ENCODE measurements around the gene AGO4. TPM values are rescaled to one million over a fixed set of nuclear protein-coding genes. Genes with fewer than 3 reads are reported as not detected.

Gene AGO4
- polyA plus RNA-seq, 1 donor: 19.9 TPM

DNA sequence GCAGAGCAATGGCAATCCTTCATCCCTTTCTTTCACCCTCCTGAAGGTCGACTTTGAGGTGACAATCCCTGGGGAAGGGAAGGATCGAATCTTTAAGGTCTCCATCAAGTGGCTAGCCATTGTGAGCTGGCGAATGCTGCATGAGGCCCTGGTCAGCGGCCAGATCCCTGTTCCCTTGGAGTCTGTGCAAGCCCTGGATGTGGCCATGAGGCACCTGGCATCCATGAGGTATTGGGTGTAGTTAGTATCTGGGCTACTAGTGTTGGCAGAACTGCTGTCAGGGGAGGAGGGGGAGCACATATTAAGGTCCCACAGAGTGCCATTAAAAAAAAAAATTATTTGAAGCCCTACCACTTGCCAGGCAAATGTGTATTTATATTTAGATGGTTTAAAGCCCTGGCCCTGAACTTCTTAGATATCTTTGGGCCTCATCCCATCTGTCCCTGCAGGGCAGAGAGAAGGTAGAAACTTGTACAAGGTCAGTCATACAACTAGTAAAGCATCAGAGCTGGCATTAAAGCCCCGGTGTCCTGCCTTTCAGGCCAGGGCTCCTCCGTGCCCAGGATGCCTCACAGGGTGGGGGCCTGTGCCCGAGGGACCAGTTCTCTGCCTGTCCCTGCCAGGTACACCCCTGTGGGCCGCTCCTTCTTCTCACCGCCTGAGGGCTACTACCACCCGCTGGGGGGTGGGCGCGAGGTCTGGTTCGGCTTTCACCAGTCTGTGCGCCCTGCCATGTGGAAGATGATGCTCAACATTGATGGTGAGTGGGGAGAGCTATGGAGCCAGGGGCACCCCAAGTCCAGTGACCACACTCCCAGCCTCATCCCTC, 85.4 kb downstream of the AGO4 start:
- WGBS (ENCODE audit: insufficient coverage, low lambda C conversion rate): no CpG with 5 or more reads among the region's 14 CpGs
- Histone ChIP-seq H3K4me3 (ENCODE audit: low read length) (no peak overlapping the region), H3K9me3 (ENCODE audit: control insufficient read depth, low read depth, low read length) (no peaks in the 10 kb centered on the region), H3K27me3 (ENCODE audit: control insufficient read depth, insufficient read depth, low read length) (no peaks in the 10 kb centered on the region), H3K36me3 (ENCODE audit: control insufficient read depth, insufficient read depth, low read length) (peaks cover 63% of the 10 kb centered on the region), H3K27ac (ENCODE audit: low read length) (no peak overlapping the region), H3K4me1 (ENCODE audit: control insufficient read depth, insufficient read depth, low read length) (peaks cover 3% of the 10 kb centered on the region)
- no peak for DNase-seq

DNA sequence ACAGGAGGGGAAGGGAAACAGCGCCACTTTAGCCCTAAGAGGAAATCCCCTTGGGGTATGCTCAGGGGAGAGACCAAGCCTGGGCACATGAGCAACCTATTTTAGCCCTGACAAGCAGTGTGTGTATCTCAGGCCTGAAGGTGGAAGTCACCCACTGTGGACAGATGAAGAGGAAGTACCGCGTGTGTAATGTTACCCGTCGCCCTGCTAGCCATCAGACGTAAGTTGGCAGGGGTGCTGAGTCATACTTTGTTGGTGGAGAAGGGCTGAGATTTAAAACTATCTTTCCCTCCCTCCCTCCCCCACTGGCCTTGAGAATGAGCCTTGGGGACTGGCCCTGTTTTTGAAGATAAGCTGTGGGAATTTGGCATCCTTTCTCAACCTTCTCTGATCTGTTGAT, 86.4 kb downstream of the AGO4 start:
- Histone ChIP-seq H3K27me3 (ENCODE audit: control insufficient read depth, insufficient read depth, low read length) (no peaks in the 10 kb centered on the region), H3K4me1 (ENCODE audit: control insufficient read depth, insufficient read depth, low read length) (no peaks in the 10 kb centered on the region), H3K4me3 (ENCODE audit: low read length) (no peak overlapping the region), H3K9me3 (ENCODE audit: control insufficient read depth, low read depth, low read length) (no peaks in the 10 kb centered on the region), H3K27ac (ENCODE audit: low read length) (no peak overlapping the region), H3K36me3 (ENCODE audit: control insufficient read depth, insufficient read depth, low read length) (peaks cover 63% of the 10 kb centered on the region)
- no CpG with 5 or more reads among the region's 6 CpGs for WGBS (ENCODE audit: insufficient coverage, low lambda C conversion rate)
- DNase-seq: no peak

DNA sequence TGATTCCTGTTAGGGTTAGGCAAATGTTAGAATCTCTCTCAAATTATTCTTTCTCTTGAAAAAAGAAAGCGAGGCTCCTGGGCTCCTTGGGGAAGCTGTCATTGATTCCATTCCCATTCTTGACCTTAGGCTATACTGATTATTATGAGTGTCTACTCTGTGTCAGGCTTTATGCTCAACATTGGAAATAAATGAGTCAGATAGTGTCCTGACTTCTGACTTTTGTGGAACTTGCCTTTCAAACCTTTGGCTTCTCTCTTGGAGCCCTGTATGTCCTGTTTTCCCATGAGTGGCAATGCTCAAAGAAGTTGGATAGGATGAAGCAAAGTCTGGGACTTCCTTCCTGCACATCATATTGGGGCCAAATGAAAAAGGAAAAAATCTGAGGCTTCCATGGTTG, 86.8 kb downstream of the AGO4 start:
- DNase-seq: no peak
- no peak overlapping the region for H3K27ac ChIP-seq (ENCODE audit: low read length)
- H3K27me3 ChIP-seq (ENCODE audit: control insufficient read depth, insufficient read depth, low read length): no peaks in the 10 kb centered on the region
- WGBS (ENCODE audit: insufficient coverage, low lambda C conversion rate): no CpG with 5 or more reads among the region's 1 CpG
- peaks cover 64% of the 10 kb centered on the region for H3K36me3 ChIP-seq (ENCODE audit: control insufficient read depth, insufficient read depth, low read length)
- no peaks in the 10 kb centered on the region for H3K4me1 ChIP-seq (ENCODE audit: control insufficient read depth, insufficient read depth, low read length)
- H3K4me3 ChIP-seq (ENCODE audit: low read length): no peak overlapping the region
- H3K9me3 ChIP-seq (ENCODE audit: control insufficient read depth, low read depth, low read length): no peaks in the 10 kb centered on the region

DNA sequence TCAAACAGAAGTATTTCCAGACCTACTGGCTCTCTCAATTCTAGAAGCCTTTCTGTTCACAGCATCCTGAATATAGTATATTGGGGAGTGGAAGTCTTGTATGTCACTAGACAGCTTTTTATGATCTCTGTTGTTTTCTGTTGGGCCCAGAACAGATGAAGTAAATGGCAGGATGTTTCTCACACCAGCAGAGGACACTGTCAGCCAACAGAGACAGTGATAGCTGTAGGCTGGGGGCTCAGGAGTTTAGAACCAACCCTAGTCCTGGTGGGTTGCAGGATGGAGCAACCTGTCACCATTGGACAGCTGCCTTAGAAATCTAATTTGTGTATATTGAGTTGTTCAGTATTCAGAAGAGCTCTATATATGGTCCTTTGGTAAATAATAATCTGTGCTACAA, 92.1 kb downstream of the AGO4 start:
- no peak for DNase-seq
- H3K27ac ChIP-seq (ENCODE audit: low read length): no peak overlapping the region
- peaks cover 49% of the 10 kb centered on the region for H3K36me3 ChIP-seq (ENCODE audit: control insufficient read depth, insufficient read depth, low read length)
- no peaks in the 10 kb centered on the region for H3K4me1 ChIP-seq (ENCODE audit: control insufficient read depth, insufficient read depth, low read length)
- no peaks in the 10 kb centered on the region for H3K9me3 ChIP-seq (ENCODE audit: control insufficient read depth, low read depth, low read length)
- H3K27me3 ChIP-seq (ENCODE audit: control insufficient read depth, insufficient read depth, low read length): no peaks in the 10 kb centered on the region
- no peak overlapping the region for H3K4me3 ChIP-seq (ENCODE audit: low read length)

DNA sequence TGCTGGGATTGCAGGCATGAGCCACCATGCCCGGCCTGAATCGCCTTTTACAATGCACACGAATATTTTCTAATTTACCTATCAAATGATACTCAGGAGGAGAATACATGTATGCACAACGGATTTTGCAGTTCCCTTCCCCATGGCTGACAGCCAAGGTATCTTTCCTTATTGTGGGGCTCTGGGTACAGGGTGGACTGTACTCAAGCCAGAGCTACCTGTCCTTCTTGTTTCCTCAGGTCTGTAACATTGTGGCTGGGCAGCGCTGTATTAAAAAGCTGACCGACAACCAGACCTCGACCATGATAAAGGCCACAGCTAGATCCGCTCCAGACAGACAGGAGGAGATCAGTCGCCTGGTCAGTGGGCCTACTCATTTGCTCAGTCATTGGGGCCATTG, 93.4 kb downstream of the AGO4 start:
- WGBS (ENCODE audit: insufficient coverage, low lambda C conversion rate): no CpG with 5 or more reads among the region's 9 CpGs
- no peaks in the 10 kb centered on the region for H3K4me1 ChIP-seq (ENCODE audit: control insufficient read depth, insufficient read depth, low read length)
- no peak overlapping the region for H3K4me3 ChIP-seq (ENCODE audit: low read length)
- no peak overlapping the region for H3K27ac ChIP-seq (ENCODE audit: low read length)
- DNase-seq: no peak
- peaks cover 46% of the 10 kb centered on the region for H3K36me3 ChIP-seq (ENCODE audit: control insufficient read depth, insufficient read depth, low read length)
- no peaks in the 10 kb centered on the region for H3K27me3 ChIP-seq (ENCODE audit: control insufficient read depth, insufficient read depth, low read length)
- H3K9me3 ChIP-seq (ENCODE audit: control insufficient read depth, low read depth, low read length): no peaks in the 10 kb centered on the region

DNA sequence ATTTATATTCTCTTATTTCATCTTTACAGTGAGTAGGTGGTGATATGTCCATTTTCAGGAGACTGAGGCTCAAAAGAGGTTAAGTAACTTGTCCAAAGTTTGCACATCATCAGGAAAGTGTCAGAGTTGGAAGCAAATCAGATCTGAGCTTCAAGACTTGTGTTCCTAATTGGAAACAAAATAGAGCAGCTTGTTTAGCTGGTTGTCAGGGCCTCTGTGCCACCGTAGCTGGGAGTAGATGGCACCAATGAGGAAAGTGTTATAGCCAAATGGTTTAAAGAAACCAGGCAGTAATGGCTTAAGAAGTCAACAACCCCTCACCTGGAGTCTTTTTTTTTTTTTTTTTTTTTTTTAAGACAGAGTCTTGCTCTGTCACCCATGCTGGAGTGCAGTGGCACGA, 94.9 kb downstream of the AGO4 start:
- no peaks in the 10 kb centered on the region for H3K9me3 ChIP-seq (ENCODE audit: control insufficient read depth, low read depth, low read length)
- no peak overlapping the region for H3K4me3 ChIP-seq (ENCODE audit: low read length)
- peaks cover 50% of the 10 kb centered on the region for H3K36me3 ChIP-seq (ENCODE audit: control insufficient read depth, insufficient read depth, low read length)
- H3K27me3 ChIP-seq (ENCODE audit: control insufficient read depth, insufficient read depth, low read length): no peaks in the 10 kb centered on the region
- no CpG with 5 or more reads among the region's 2 CpGs for WGBS (ENCODE audit: insufficient coverage, low lambda C conversion rate)
- DNase-seq: no peak
- H3K27ac ChIP-seq (ENCODE audit: low read length): no peak overlapping the region
- H3K4me1 ChIP-seq (ENCODE audit: control insufficient read depth, insufficient read depth, low read length): no peaks in the 10 kb centered on the region

Other genes with a start within 250 kb of the AGO4 start
- 1.9 TPM for gene TFAP2E, start 234.7 kb upstream of the AGO4 start, polyA plus RNA-seq
- 59.1 TPM for gene PSMB2, start 166.5 kb upstream of the AGO4 start, polyA plus RNA-seq
- gene C1orf216, start 89.1 kb upstream of the AGO4 start, polyA plus RNA-seq: 6.7 TPM
- gene CLSPN, start 38.0 kb upstream of the AGO4 start, polyA plus RNA-seq: 6.2 TPM
- 15.0 TPM for gene AGO1, start 75.2 kb downstream of the AGO4 start, polyA plus RNA-seq
- 9.9 TPM for gene AGO3, start 123.1 kb downstream of the AGO4 start, polyA plus RNA-seq

Data from large intestine (tissue), 3 donors.